Stimulated activated CD8-positive, alpha-beta memory T cell treated with anti-CD3 and anti-CD28 coated beads, Interleukin-2, amount 100 ng/mL, for 48 hours (primary cell): Measurements from ENCODE around the gene LSP1.
A peak's percentile ranks its signal among the peaks of the same experiment; 100 is the strongest.
"Not testable (repeated sequence)": the region's sequence is repeated elsewhere in the genome, so short reads cannot be mapped to it uniquely, and the experiment has no call there.

Experiments
- DNase-seq, 2 donors: peaks; one replicate each; pipeline ENCODE4 v3.0.0-alpha.2; 2020; ENCODE audit warnings: low read depth in 2 of 2

Gene LSP1, protein sequence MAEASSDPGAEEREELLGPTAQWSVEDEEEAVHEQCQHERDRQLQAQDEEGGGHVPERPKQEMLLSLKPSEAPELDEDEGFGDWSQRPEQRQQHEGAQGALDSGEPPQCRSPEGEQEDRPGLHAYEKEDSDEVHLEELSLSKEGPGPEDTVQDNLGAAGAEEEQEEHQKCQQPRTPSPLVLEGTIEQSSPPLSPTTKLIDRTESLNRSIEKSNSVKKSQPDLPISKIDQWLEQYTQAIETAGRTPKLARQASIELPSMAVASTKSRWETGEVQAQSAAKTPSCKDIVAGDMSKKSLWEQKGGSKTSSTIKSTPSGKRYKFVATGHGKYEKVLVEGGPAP

DNA sequence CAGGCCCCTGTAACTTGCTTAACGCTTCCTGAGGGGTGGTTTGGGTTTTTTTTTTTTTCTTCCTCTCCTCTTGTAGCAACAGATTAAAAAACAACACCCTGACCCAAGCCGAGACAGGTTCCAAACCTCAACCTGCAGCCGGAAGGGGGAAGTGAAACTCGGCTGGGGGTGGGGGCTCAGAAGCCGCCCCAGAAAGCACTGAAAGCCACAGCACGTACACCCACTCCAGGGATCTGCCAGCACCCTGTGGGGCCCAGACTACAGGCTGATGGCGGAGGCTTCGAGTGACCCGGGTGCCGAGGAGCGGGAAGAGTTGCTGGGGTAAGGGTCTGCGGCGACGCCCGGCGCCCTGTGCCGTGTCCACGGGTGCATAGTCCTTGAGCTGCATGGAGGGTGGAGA is at the start of gene LSP1:
Gene LSP1, plus strand, starts transcription at position 208 of the 400 bp plus-strand sequence. Its CDS starts 61 bp downstream, at position 269.
- DNase-seq, result peak; percentile 76 to 80

DNA sequence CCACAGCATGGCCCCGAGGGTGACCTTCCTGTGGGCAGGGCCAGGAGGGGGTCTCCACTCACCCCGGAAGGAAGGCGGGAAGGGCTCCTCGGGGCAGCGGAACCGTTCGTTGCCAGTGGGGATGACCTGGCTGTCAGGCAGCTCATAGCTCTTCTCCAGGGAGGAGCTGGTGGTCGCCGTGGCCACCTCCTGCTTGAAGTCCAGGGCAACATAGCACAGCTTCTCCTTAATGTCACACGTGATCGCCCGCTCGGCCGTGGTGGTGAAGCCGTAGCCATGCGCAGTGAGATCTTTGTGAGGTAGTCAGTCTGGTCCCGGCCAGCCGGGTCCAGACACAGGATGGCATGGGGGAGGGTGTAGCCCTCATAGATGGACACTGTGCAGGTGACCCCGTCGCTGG is 49.6 kb upstream of the LSP1 start:
- DNase-seq, result no peak

DNA sequence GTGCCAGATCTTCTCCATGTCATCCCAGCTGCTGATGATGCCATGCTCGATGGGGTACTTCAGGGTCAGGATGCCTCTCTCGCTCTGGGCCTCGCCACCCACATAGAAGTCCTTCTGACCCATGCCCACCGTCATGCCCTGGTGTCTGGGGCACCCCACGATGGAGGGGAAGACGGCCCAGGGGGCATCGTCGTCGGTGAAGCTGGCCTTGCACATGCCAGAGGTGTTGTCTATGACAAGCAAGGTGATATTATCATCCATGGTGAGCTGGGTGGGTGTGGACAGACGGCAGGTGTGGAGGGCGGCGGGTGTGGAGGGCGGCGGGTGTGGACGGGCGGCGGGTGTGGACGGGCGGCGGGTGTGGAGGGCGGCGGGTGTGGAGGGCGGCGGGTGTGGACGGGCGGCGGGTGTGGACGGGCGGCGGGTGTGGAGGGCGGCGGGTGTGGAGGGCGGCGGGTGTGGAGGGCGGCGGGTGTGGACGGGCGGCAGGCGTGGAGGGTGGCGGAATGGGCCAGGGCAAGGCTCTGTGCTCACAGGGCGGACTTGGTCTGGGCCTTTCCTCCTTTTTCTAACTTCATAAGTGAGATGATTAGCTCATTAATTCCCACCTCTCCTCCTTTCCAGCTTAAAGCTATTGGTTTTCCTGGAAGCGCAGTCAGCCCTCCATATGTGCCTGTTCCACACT is 48.9 kb upstream of the LSP1 start:
- DNase-seq, result not testable (repeated sequence)

DNA sequence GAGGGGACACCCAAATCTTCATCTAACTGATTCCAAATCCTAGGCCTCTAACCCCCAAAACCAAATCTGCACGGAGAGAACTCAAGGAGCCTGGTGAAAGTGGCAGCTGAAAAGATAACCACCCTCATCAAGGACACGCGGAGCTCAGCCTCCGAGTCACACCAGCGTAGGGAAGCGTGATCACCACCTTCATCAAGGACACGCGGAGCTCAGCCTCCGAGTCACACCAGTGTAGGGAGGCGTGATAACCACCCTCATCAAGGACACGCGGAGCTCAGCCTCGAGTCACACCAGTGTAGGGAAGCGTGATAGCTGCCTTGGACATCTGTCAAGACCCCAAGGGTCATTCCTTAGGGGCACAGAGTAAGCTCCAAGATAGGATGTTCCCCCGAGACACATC is 47.4 kb upstream of the LSP1 start:
- no peak for DNase-seq

DNA sequence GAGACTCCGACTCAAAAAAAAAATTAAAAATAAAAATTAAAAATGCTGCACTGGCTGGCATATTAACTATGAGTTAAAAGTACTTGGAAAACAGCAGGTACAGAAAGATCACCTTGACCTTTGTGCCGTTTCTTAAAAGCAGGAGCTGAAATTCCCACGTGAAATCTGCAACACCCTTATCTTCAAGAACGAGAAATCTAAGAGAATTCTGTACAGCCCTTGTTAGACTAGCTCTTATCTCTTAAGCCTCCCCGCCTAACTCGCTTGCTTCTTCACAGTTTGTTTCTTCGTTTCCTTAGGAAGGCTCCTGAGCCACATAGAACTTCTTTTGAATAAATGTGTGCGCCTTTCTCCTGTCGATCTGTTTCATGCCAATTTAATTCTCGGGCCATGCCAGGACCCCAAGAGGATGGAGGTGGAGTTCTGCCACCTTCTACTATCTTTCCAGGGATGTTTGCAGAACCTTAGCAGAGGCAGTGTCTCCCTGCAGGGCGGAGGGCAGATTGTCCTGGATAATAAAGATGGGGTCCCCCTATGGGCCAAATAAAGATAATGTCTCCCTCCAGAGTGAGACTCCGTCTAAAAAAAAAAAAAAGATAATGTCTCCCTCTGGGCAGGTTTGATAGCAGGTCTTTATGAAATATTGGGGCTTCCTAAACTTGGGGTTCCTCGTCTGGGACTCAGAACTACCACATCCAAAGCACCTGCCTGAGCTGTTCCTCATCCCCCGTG is 45.5 kb upstream of the LSP1 start:
- DNase-seq, result no peak

DNA sequence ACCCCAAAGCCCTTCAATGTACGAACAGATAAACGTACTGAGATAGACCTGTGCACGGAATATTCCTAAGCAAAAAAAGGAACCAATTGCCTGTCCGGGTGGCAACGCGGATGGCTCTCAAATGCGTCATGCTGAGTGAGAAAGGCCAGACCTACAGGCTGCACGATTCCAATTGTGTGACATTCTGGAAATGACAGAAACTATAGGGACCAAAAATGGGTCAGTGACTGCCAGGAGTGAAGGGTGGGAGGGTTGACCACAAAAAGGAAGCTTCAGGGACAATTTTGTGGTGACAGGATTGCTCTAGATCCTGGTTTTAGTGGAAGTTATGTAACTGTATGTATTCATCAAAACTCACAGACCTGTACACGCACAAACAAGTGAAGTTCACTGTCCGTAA is 42.1 kb upstream of the LSP1 start:
- DNase-seq, result no peak

DNA sequence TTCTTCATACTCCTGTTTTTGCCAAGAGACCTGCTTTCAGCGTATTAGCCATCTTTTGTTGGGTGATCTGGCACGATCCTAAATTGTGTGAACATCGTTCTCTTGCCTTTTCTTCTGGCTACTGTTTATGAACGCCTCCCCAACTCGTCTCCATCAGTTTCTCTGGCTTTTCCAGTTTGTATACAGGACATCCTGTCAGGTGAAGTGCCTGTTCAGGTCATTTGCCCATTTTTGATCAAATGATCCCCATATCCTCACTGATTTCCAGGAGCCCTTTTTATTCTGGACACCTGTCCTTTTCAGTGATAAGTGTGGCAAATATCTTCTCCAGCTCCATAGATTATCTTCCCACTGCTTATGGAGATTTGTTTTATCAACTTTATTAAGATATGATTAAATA is 40.6 kb upstream of the LSP1 start:
- no peak for DNase-seq

DNA sequence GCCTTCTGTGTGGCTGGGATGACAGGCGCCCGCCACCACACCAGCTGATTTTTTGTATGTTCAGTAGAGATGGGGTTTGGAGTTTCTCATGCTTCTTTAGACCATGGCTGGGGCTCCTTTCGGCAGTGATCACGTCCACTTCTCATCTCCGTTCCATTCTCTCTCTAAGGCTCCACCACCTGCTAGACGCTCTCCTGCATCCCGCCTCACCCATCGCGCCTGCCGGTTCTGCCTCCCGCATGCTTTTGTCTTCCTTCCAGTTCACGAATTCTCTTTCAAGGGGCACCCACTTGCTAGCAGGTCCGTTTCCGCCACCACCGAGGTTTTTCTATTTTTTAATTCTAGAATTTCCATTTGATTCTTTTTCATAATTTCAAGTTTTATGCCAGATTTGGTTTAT is 40.1 kb upstream of the LSP1 start:
- DNase-seq, result no peak

DNA sequence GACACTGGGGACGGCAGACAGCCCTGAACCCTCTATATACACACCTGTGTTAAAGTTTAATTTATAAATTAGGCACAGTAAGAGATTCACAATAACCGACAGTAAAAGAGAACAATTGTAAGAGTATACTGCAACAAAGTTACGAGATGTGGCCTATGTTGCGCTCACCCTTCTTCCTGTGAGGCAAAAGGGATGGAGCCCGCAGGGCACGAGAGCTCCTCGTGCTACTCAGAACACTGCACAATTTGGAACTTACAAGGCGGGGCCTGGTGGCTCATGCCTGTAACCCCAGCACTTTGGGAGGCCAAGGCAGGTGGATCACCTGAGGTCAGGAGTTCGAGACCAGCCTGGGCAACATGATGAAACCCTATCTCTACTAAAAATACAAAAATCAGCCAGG is 39.5 kb upstream of the LSP1 start:
- DNase-seq, result not testable (repeated sequence)

DNA sequence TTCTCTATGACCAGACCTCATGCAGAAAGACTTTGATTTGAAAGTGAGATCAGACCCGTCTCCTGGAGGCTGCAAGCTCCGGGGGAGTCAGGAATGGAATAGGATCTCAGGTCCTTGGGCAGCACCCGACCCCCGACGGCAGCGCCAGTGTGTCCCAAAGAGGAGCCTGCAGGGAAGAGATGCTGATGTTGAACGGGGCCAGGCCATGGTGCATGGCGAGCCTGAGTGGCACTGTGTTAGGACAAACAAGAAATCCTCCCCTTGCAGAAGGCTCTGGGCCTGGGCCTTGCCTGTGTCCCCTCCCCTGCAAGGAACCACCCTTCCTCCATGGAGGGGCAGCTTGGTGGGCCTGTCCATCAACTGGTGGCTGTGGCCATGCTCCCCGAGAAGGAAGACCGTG is 38.2 kb upstream of the LSP1 start:
- no peak for DNase-seq

DNA sequence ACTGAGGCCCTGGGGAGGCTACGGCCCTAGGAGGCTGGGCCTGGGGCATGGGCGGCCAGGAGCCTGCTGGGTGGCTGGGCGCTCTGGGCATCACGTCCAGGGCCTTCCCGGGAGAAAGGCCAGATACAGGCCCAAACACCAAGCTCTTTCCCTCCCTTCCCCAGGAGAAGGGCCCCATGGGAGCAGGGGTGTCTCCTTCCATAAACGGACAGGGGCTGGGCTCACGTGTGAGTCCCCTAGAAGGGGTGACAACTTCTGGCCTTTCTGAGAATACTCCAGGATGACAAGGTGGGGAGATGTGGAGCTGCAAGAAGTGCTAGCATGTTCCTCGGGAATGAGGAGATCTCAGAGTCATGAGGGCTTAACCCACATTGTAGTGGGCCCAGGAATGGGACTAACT is 37.6 kb upstream of the LSP1 start:
- no peak for DNase-seq

DNA sequence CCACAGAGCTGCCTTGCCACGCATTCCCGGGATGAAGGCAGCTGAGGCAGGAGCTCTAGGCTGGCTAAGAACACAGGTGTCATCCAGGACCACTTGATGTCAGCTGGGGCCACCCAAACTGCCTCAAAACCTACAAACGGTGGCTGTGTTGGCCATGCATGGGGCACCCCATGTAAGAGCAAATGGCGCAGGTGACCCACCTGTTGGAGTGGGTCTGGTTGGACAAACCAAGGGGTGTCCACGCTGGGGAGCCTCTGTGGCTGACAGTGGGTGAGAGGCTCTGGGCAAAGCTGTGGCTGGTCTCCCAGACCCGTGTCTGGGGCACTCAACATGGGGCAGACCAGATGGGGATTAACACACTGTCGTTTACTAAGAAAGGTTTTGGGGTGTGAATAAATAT is 37.1 kb upstream of the LSP1 start:
- no peak for DNase-seq

DNA sequence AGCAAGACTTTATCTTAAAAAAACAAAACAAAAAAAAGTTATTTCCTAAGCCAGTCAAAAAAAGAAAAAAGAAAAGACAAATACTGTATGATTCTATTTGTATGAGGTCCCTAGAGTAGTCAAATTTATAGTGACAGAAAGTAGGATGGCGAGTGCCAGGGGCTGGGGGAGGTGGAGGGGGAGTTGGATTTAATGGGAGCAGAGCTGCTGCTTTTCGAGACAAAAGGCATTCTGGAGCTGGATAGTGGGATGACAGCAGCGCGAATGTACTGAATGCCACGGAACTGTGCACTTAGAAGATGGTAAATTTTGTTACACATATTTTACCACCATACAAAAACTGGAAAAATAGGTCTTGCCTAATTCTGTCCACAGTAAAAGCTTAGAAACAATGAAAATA is 35.9 kb upstream of the LSP1 start:
- no peak for DNase-seq

DNA sequence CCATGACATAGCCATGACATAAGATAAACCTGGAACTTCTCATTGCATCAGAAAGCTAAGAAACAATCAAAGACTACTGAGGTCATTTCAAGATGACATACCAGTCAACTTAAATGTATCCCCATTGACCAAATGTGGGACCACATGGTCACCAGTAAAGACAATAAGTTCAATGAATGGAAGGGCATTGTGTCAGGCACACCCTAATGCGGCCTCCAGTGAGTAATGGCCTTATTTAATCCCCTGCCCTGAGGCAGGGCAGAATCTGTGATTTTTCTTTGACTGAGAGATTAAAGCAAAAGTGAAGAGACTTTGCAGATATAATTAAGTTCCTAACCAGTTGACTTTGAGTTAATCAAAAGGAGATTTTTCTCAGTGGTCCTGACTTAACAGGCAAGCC is 35.4 kb upstream of the LSP1 start:
- no peak for DNase-seq

DNA sequence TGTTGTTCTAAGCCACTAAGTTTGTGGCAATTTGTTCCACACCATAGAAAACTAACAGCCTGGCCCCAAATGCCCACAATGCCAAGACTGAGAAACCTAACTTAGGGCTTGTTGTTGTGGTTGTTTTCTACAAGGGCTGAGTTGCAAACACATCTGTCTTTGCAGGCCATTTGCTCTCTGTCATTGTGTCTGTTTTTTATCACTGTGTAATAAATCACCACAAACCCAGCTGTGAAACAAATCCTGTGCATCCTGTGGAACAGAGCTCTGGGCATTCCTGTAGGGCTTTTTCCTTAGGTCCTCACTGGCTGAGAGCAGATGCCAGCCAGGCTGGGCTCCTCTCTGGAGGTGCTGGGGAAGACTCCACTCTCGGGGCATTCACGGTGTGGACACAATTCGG is 33.8 kb upstream of the LSP1 start:
- no peak for DNase-seq

DNA sequence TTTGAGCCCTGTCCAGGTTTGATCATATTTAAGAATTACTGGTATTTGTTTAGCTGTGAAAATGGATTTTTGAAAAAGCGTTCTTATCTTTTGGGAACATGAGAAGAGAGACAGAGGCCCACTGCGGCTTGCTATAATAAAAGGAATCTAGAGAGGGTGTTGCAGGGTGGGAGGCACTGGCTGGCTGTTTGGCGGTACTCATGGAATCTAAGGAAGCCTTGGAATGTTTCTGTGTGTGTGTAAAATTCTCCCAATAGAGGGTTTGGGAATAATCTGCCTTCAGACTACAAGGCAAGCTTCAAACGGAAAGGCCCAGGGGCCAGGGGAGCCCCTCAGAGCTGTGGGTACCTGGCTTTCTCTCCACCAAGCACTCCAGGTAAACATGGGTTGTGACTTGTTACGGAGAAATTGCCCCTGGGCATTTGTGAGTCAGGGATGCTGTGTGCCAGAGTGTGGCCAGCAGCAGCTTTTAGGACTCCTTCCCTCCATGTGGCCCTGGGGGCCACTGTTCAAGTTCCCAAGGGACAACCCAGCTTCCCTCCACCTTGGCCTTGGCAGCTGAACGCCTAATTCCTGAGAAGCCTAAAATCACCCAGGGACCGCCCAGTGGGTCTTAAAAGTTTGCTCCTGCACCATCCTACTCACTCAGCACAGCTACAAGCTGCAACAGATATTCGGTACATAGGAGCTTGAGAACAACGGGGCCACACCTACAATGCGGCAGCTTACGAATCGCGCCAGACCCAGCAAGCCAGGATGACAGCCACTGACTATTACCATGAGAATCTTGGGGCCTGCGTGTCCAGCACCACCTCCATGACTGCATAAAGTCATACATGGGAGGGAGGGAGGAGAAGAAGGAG is 32.2 kb upstream of the LSP1 start:
- no peak for DNase-seq

DNA sequence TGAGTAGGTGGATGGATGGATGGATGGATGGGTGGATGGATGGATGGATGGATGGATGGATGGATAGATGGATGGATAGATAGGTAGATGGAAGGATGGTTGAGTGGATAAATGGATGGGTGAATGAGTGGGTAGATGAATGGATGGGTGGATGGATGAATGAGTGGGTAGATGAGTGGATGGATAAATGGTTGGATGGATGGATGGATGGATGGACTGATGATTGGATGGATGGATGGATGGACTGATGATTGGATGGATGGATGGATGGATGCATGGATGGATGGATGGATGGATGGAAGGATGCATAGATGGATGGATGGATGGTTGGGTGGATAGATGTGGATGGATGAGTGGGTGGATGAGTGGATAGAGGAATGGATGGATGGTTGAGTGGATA is 31.3 kb upstream of the LSP1 start:
- DNase-seq, result no peak

DNA sequence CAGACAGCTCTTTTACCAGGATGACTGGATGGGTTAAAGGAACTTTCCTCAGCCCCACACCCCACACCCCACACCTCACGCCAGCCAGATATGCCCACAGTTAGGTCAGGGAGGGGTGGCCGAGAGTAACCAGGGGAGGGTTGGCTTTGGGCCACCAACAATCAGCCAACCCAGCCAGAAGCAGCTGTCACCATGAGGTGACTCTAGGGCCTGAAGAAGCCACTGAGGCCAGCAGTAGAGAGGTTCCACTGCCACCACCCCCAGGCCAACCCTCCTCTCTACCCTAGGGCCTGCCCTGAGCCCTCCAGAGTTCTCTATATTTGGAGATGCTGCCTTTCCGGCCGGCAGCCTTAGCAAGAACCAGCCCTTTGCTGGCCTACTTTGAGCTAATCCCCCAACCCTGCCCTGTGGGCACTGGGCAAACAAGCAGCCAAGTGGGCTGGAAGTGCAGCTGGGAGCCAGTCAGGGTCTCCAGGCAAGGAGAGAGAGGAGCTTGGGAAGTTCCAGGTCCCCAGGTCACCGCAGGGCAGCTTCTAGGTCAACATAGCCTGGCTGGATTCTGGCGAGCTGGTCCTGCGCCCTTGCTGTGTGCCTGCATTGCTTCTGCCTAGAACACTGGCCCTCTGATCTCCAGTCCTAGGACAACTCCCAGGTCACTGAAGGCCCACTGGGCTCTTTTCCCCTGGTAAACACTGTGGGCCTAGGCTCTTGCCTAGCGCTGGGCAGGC is 30.1 kb upstream of the LSP1 start:
- no peak for DNase-seq

DNA sequence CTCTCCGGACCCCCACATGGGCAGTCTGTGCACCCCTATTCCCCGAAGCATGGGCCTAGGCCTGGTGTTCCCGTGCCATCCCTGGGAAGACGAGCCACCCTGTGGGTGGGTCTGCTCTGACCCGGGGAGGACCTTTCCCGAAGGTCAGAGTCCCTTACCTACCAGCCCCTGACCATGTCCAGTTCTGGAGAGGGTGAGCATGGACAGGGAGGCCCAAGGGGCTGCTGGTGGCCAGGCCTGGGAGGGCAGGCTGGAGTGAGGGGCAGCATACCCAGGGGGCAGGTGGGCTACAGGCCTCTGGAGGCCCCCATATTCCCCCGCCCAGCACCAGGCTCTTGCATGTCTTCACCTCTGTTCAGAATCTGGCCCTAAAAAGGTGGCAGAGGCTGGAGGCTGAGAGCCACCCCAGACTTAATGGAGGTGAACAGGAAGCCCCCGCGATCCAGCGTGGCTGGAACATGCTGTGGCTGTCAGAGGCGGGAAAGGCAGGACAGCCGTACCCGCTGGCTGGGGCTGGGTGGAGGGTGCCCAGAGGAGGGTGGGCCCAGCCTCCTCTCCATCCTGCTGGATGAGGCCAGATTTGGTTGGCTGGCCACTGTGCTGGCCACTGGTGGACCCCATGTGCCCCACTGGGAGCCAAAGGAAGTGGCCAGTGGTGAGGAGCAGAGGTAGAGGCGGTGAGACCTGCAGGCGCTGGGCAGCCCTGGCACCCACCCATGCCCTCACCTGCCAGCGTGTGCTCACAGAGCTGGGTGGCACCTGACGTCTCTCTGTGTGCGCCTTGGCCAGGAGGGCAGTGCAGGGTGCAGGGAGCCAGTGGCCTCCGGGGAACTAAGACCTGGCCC is 29.3 kb upstream of the LSP1 start:
- no peak for DNase-seq
